Tongue (tissue), 2 donors: Measurements from ENCODE around the gene MAP3K19. TPM values are rescaled to one million over a fixed set of nuclear protein-coding genes. Genes with fewer than 3 reads are reported as not detected.
"Not testable (repeated sequence)": the region's sequence is repeated elsewhere in the genome, so short reads cannot be mapped to it uniquely, and the experiment has no call there.

Source experiments
- DNase-seq: peaks from one replicate; pipeline ENCODE4 v3.0.0-alpha.2; 2015
- total RNA-seq: library from RNA; depleted of rRNA; stranded (reverse); fragments of >200 nt; gene quantifications from one replicate; pipeline ENCODE4 v1.2.3, GENCODE V29; 2014

MAP3K19 gene
- total RNA-seq, 1 donor from 2014 or later = 0.21 TPM

DNA sequence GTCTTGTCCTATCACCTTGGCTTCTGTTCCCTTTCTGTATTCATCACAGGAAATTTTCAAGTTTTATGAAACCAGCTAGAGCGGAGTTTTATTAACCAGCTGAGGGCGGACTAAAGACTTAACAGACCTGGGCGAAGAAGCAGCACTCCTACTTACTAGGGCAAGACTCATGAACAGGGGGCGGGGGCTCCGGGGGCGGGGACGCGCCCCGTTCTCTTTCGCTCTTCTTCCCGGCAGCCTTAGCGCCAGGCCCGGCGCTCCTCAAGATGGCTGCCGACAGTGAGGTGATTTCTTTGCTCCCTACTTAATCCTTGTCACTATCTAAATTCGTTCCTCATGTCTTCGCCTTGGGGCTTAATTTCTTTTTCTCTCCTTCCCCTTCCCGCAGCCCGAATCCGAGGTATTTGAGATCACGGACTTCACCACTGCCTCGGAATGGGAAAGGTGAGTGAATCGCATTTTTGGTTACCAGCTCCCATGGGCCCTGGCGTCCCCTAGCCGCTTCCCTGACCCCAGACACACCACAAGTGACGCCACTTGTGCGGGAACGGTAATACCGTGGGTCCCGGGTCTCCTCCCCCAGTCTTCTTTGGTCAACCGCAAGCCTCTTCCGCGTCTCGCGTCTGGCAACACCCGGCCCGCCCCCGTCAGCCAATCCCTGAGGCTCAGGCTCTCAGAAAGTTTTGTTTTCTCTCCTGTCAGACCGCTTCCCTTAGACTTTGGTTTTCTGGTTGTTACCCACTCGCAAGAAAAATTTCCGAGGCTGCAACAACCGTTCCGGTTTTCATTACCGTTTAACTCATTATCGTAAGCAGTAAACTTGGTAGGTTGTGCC is 5.0 kb upstream of the MAP3K19 start, which contains the start of gene RAB3GAP1:
Gene RAB3GAP1, plus strand, starts transcription at position 251 of the 835 bp plus-strand sequence. Its CDS starts 16 bp downstream, at position 267.
- peak; percentile 92 for DNase-seq

DNA sequence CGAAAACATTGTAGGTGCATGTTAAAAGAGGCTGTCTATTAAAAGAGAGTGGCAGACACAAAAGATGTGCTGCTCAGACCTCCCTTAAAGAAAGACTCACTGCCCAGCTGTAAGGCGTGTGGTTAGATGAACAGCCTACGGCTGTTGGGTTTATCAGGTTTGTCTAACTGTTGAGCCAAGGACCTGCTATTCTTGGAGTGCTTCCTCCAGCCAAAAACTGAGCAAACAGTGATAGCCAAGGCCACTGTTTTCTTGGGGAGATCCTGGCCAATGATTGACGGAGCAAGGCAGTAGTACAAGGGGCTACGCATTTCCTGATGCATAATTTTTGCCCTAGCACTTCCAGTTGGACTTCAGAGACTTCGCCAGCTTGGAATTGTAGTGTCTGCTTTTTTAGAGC is 3.4 kb upstream of the MAP3K19 start:
- DNase-seq = no peak

DNA sequence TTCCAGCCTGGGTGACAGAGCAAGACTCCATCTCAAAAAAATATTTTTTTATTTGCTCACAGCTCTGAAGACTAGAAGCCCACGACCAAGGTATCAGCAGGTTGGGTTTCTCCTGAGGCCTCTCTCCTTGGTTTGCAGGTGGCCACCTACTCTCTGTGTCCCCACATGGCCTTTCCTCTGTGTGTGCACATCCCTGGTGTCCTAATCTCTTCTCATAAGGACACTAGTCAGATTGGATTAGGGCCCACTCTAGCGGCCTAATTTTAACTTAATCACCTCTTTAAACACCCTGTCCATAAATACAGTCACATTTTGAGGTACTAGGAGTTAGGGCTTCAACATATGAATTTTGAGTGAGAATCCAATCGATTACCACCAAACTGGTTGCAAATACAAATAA is 2.9 kb upstream of the MAP3K19 start:
- DNase-seq = no peak

DNA sequence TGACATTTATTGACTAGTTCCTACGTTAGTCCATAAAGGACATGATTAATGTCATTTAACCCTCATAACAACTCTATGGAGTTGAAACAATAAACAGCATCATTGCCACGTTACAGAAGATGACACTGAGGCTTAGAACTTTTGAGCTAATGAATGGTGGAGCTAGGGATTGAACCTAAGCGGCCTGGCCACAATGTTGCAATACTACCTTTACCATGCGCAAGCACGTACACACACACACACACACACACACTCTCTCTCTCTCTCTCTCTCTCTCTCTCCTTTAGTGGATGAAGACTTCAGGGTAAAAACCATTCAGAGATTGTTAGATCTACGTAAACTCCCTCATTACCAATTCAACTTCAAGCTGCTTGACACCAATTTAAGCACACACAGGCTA is 875 bp upstream of the MAP3K19 start:
- DNase-seq = no peak

DNA sequence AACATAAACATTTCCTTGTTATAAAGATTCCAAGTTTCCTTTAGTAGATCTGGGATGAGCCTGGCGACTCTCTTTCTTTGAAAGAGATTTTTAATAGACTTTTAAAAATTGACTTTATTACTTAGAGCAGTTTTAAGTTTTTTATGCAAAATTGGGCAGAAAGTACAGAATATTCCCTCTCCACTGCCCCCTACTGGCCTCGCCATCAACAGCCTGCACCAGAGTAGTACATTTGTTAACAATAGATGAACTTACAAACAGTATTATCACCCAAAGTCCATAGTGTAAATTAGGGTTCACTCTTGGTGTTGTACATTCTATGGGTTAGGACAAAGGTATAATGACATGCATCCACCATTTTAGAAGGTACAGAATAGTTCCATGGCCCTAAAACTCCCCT is 3.9 kb downstream of the MAP3K19 start:
- DNase-seq = no peak

DNA sequence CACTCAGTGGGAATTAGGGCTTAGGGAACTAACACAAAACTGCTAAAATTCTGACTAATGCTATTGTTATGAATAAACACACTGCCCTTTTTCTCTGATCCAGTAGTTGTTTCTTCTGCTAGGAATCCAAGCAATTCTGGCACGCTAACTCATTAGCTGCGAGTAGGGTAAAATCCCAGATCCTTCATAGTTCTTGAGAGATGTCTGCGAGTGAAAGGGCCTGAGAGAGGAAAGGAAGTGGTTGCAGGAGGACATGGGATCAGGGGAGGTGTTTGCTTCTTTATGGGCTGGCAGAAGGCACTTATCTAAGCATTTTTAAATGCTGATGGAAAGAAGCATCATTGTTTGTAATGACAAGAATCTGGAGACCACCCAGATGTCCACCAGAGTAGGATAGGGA is 9.4 kb downstream of the MAP3K19 start:
- no peak for DNase-seq

DNA sequence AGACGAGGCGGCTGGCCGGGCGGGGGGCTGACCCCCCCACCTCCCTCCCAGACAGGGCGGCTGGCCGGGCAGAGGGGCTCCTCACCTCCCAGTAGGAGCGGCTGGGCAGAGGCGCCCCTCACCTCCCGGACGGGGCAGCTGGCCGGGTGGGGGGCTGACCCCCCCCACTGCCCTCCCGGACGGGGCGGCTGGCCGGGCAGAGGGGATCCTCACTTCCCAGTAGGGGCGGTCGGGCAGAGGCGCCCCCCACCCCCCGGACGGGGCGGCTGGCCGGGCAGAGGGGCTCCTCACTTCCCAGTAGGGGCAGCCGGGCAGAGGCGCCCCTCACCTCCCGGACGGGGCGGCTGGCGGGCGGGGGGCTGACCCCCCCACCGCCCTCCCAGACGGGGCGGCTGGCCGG is 14.0 kb downstream of the MAP3K19 start:
- DNase-seq = not testable (repeated sequence)

DNA sequence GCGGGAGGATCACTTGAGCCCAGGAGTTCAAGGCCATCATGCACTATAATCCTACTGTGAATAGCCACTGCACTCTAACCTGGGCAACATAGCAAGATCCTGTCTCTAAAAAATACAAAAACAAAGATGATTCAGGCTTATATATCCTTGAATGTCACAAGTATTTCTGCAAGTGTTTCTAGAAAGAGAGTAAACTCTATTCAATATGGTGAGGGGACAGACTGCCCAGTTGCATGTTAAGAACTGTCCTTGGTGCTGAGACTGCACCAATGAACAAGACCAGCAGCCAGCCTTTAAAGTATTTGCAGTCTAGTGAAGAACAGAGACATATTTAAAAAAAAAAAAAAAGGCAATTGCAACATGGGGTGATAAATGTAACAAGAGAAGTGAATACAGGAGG is 16.4 kb downstream of the MAP3K19 start:
- peak; percentile 45 for DNase-seq

DNA sequence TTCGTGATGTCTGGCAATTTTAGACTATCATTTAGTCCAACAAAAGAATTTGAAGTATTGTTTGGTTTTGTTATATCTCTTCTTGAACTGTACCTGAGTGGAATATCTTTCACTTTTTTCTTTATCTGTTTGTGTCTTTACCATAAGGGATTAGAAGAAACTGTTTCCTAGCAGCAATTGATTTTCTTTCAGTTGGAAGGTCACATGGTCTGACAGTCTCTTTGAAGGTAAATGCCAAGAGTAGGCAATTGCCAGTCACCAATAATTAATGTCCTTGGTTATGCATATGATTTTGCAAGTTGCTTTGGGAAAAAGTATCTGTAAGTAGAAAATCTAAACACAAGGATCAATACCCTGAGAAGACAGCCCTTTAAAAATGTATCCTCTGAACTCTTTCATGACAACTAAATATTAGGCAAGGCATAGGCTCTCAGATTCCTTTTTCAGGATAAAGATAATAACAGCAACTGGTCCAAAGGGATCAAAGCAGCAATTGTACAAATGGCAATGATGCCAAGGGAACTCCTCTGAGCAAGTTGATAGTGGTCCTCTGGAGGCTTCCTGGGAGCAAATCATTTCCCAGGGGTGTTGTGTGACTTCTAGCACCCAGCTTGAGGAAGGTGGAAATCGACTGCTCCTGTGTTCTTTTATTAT is 17.6 kb downstream of the MAP3K19 start:
- DNase-seq = no peak

DNA sequence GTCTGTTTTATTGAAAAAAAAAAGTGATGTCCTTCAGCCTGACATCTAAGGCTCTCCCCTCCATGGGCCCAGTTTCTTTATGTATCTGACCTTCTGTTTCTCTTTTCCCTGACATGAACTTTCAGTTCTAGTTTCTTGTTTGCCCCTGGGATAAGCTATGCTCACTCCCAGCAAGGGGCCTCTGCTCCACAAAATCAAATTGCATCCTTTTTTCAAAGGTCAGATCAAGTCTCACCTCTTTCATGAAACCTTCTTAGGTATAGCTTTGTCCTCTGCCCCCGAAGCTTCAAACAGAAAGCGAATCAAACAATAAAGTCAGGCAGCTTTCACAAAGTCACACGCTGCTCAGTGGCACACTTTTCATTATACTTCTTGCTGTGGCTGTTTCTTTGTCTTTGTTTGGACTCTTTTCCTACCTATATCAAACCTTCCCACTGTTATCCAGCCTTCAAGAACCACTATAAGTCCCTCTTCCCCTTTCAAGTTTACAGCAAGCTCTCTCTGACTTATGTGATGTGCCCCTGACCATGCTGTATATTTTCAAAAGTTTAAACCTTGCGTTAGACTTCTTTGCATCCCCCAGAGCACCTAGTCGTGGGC is 23.3 kb downstream of the MAP3K19 start:
- no peak for DNase-seq

DNA sequence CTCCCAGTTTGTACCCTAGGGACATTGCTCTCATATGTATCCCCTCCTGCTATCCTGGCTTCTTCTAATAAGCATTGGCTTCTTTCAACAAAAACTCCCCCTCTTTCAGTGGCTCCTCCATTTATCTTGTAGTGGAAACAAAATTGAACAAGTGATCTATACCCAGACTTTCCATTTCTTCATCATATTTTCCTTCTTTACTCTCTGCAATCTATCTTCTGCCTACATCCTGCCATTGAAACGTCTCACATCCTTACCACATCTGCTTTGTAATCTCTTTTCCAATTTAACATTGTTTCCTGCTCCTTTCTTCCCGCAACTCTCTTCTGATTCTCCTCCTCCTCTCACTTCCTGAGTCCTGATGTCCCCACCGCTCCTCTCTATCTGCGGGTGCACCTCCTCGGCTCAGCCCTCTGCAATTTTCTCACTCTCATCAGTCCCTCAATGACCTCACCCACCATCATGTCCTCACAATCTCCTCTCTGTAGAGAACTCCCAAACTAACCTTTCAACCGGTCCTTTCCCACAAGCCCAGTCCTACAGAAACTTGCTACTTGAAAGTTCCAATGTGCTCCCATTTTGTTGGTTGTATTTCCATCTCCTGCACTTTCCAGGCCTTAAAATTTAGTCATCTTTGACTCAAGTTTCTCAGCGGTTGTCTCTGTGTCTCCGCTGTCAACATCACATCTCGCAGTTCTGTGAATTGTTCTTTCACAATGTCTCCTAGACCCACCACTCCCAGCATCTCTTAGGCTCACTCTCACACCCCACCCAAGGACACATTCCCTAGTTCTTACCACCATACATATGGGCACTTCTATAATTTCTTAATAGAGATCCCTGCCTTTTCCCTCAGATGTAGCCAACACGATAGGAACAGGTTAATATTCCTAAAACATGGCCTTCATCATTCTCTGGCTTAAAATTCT is 24.0 kb downstream of the MAP3K19 start:
- no peak for DNase-seq

DNA sequence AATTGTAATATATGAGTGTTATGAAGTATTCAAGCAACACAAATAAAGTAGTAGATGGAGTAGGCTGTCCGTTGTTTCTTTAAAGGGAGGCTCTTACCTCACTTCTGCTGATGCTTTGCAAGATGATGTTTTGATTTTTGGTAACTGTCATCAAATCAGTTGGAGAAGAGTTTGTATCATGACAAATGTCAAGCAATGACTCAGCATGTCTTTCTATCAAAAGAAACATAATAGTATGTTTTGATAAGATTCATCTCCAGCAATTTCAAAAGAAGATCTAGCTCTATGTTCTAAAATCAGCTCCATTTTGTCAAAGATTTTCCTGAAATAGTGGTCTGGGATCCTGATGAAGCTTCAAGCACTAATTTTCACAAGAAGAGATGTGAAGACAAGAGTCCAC is 25.6 kb downstream of the MAP3K19 start:
- DNase-seq = no peak

DNA sequence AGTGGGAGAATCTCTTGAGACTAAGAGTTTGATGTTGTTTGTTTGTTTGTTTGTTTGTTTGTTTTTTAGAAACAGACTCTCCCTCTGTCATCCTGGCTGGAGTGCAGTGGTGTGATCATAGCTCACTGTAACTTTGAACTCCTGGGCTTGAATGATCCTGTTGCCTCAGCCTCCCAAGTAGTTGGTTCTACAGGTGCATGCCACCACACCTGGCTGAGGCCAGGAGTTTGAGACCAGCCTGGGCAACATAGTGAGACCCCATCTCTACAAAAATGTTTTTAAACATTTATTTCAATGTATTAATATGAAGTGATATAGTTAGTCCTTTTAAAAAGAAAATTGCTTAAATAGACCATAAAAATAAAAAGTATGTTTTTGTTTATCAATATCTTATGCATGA is 35.6 kb downstream of the MAP3K19 start:
- no peak for DNase-seq

DNA sequence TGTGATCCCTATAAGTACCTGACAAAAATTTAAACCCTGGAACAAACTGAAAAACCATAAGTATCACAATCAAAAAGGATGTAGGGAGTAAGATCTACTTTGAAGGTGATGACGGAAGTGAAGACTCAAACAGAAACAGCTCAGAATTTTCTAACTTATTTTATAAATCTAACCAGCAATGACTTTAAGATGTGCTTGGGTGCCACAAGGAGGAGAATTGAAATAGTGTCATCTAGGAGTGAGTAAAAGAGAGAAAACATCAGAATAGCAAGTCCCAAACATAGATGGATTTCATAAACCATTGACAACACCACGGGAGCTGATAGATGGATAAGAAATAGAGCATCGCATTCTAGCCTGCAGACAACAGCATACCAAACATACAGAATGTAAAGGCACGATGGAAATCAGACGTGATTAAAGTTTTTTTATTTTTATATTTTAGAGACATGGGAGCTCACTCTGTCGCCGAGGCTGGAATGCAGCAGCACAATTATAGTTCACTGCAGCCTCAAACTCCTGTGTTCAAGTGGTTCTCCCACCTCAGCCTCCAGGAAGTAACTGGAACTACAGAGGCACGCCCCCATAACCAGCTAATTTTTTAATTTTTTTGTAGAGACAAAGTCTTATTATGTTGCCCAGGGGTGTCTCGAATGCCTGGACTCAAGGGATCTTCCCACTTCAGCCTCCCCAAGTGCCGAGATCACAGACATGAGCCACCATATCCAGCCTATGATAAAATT is 36.9 kb downstream of the MAP3K19 start:
- DNase-seq = no peak

DNA sequence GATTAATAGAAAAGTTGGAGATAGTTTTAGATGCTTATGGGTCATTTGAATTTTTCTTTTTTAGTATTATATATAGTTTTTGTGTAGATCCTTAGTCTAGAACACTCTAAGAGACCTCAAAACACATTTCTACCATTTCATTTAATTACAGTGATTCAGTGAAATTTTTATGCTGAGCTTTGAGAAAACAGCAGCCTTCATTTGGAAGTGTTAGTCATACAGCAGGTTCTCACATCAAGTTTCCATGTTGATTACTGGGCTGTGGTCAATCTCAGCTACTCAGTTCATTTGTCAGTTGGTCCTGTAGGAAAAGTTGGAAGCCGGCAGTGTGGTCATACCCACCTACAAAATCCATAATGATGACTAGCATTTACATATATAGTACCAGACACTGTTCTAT is 37.9 kb downstream of the MAP3K19 start:
- DNase-seq = no peak

DNA sequence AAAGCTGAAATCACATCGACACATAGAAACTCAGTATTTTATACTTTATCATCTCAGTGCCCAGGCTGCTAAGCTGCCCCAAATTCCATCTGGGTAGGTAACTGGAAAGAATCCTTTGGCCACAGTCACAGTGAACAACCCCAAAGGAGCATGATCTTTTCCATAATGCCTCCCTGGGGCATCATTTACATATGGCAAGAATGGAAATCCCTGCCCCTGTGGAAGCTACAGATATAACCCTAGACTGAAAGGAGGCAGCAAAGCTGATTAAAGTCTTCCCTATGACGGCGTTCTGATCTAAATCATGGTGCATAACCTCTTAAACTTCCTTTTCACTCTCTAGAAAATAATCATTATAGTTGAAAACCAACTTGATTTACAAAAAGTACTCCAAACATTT is 41.5 kb downstream of the MAP3K19 start:
- no peak for DNase-seq

DNA sequence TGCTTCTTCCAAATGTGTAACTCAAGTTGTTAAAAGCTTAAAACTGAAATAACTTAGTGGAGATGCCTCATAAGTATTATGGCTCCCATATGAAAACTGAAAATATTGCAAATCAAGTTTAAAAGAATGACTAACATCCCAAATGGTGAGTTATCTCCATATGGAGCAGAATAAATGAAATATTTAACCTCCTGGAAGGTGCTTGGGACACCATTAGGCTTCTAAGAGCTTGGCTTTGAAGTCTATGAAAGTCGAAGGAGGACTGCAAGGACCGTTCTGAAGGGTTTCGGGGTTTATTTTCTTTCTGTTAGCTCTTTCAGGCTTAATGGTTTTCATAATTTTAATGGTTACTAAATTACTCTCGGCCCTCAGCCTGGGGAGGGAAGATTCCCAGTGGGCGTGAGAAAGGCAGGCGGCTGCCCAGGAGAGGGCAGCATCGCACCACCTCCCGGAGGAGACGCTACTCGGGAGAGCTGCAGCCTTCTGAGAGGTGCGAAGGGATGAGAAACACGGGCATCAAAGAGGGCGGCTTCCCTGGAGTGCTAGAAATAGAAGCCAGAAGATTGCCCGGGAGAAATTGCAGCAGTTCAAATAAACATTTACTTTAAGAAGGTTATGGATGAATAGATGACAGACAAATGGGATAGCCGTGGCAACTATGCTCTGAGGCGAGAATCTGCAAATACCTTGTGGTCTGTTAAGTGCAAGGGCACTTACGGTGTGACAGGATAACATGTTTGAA is 43.1 kb downstream of the MAP3K19 start:
- peak; percentile 80 for DNase-seq

DNA sequence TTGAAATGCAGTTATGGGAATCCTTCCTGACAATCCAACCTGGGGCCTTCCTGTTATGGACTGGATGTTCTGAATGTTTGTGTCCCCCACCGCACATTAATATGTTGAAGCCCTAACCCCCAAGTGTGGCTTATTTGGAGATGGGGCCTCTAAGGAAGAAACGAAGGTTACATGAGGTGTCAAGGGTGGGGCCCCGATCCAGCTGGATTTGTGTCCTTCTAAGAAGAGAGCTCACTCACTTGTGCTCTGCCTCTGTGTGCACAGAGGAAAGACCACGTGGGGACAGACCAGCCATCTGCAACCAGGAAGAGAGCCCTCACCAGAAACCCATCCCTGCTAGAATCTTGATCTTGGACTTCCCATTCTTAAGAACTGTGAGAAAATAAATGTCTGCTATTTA is 44.4 kb downstream of the MAP3K19 start:
- DNase-seq = no peak

DNA sequence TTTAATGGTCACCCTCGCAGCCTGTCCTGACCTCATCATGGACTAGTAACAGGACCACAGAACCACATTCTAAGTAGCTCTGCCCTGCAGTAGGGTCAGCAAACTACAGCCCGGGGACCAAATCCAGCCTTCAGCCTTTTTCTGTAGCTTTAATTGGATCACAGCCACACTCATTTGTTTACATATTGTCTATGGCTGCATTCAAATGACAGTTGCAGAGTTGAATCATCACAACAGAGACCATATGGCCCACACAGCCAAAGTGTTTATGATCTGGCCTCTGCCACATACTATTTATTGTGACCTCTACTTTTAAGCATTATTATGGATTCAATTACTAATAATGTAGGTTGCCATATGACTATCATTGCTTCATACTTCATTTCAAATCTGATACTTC is 47.7 kb downstream of the MAP3K19 start:
- no peak for DNase-seq

DNA sequence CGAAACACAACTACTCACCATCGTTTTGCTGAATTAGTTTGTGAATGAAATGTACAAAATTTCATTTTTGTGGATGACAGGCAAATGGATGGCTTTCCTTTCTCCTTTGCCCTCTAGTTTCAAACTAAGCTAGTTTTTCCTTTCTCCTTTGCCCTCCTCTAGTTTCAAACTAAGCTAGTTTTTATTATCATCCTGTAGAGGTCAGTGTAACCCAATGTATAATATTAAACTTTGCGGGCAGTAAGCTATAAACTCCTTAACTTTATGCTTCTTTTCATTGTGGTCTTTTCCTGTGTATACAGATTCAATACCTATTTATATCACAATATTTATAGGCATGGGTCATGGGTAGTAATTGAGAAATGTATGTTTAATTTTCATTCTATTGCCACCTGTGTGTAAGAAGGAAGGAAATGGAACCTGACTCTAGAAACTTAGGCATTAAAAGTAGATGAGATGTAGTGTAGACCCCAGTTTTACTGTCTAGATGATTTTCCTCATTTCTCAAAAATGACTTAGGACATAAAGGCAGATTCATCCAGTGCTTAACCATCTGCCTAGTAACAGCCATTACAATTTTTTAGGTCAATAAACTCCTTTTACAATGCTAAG is 58.1 kb downstream of the MAP3K19 start:
- peak; percentile 37 for DNase-seq
